OCI-LY3 (cell line): ENCODE data around the gene AGAP1.

ENCODE experiments used
- EZH2phosphoT487 ChIP-seq: fragments of 200-600 bp; shearing (Covaris generic); IDR thresholded peaks from 2 replicates; pipeline ENCODE4 v1.6.1; 2018; ENCODE audit warnings: antibody characterized with exemption, mixed run types, low read depth
- TF ChIP-seq, protein P1 (sequence below): fragments of 200-600, 300-600 bp; sonication (generic); IDR thresholded peaks from 2 replicates; pipeline ENCODE4 v1.5.1; 2014; ENCODE audit warnings: antibody characterized with exemption, low read length, low read depth

DNA sequence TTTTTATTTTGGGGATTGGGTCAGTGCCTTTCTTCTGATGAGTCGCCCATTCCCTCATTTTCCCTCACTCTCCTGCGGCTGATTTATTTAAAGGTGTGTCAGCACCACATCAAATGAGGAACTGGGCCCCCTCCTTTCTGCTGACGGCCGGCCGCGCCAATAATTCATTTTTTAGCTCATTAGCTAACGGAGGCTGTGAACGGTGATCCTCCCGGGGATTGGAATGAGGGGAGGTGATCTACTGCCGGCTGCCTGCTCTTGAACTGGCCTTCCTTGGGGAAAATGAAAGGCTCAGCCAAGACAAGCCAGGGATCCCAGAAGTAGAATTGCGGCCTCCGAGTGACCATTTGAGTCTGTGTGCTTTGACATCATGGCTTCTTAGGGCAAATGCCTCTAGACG is 620.1 kb downstream of the AGAP1 start:
- TF ChIP-seq, protein P1, sequence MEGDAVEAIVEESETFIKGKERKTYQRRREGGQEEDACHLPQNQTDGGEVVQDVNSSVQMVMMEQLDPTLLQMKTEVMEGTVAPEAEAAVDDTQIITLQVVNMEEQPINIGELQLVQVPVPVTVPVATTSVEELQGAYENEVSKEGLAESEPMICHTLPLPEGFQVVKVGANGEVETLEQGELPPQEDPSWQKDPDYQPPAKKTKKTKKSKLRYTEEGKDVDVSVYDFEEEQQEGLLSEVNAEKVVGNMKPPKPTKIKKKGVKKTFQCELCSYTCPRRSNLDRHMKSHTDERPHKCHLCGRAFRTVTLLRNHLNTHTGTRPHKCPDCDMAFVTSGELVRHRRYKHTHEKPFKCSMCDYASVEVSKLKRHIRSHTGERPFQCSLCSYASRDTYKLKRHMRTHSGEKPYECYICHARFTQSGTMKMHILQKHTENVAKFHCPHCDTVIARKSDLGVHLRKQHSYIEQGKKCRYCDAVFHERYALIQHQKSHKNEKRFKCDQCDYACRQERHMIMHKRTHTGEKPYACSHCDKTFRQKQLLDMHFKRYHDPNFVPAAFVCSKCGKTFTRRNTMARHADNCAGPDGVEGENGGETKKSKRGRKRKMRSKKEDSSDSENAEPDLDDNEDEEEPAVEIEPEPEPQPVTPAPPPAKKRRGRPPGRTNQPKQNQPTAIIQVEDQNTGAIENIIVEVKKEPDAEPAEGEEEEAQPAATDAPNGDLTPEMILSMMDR: no peak
- no peak for TF ChIP-seq EZH2phosphoT487
